ENCODE data around the gene ZNF530. TPM values are rescaled to one million over a fixed set of nuclear protein-coding genes. Genes with fewer than 3 reads are reported as not detected.
A peak's percentile ranks its signal among the peaks of the same experiment; 100 is the strongest.

The ZNF530 gene
- total and polyA plus RNA-seq, 4 donors = 1.6 to 2.5 (median 2.3) TPM; not detected in 1

DNA sequence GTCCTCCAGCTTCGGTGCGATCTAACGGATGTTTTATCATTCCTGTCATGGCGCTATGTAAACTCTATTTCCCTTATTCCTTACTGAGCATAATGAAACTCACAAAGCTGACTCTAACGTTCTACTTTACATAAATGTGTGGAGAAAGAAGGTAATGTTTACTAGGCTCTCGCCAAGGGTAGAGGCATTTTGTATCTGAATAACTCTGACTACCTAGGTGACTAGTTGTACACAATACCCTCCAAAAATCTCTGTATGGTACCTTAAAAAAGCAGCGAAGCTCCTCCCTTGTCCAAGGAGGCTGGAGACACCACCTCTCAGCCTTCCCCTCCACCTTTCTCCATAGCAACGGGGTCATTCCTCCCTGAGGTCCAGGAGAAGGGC lies 316 bp upstream of the ZNF530 start:
- H3K4me1 ChIP-seq (ENCODE audit: control insufficient read depth in 1 of 2, insufficient read depth in 2 of 2, low read length in 2 of 2) = no peaks in the 10 kb centered on the region
- WGBS, 2 donors = 47 to 55% methylated on average over 8 of the region's 8 CpGs
- no peaks in the 10 kb centered on the region for H3K27me3 ChIP-seq (ENCODE audit: control insufficient read depth in 1 of 2, insufficient read depth in 2 of 2, low read length in 1 of 2)
- peaks cover 9% of the 10 kb centered on the region for H3K9me3 ChIP-seq (ENCODE audit: control insufficient read depth, low read length)
- peak overlapping the region in 1 of 2 donors; percentile 36 for H3K4me3 ChIP-seq (ENCODE audit: low read length in 2 of 2)
- ATAC-seq (ENCODE audit: low FRiP score) (no peak), DNase-seq (no peak)
- H3K27ac ChIP-seq (ENCODE audit: low read depth in 1 of 2, low read length in 2 of 2) = no peak overlapping the region
- peaks cover 0 to 6% of the 10 kb centered on the region in 2 donors for H3K36me3 ChIP-seq (ENCODE audit: control insufficient read depth in 1 of 2, insufficient read depth in 2 of 2, low read length in 1 of 2)
- intact Hi-C loops (cut with DNase I) = no loop called here

DNA sequence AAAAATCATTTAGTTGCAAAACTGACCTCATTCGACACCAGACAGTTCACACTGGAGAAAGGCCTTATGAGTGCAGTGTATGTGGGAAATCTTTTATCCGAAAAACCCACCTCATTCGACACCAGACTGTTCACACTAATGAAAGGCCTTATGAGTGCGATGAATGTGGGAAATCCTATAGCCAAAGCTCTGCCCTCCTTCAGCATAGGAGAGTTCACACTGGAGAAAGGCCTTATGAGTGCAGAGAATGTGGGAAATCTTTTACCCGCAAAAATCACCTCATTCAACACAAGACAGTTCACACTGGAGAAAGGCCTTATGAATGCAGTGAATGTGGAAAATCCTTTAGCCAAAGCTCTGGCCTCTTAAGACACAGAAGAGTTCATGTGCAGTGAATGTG lies 7.2 kb downstream of the ZNF530 start:
- Histone ChIP-seq H3K4me3 (ENCODE audit: low read length in 2 of 2) (no peak overlapping the region), H3K4me1 (ENCODE audit: control insufficient read depth in 1 of 2, insufficient read depth in 2 of 2, low read length in 2 of 2) (no peaks in the 10 kb centered on the region), H3K36me3 (ENCODE audit: control insufficient read depth in 1 of 2, insufficient read depth in 2 of 2, low read length in 1 of 2) (peaks cover 16 to 21% of the 10 kb centered on the region in 2 donors), H3K27ac (ENCODE audit: low read depth in 1 of 2, low read length in 2 of 2) (no peak overlapping the region), H3K9me3 (ENCODE audit: control insufficient read depth, low read length) (peaks cover 36% of the 10 kb centered on the region), H3K27me3 (ENCODE audit: control insufficient read depth in 1 of 2, insufficient read depth in 2 of 2, low read length in 1 of 2) (no peaks in the 10 kb centered on the region)
- intact Hi-C loops (cut with DNase I) = no loop called here
- DNase-seq = no peak
- 97 to 99% methylated on average over 5 of the region's 5 CpGs for WGBS, 2 donors
- no peak for ATAC-seq (ENCODE audit: low FRiP score)

DNA sequence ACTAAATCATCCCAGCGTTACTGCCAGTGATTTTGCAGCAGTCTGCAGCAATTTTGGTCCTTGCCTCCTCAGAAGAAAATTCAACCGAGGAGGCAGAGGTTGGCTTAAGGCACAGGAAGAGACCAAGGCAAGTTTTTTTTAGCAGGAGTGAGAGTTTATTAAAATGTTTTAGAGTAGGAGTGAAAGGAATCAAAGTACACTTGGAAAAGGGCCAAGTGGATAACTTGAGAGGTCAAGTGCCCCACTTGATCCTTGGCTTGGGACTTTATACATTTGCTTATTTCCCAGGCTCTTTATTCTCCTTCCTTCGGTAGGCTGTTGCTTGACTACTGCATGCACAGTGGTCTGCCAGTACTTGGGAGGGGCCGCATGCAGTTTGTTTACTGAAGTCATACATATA lies 11.4 kb downstream of the ZNF530 start:
- intact Hi-C loops (cut with DNase I) = loop anchor here in 1 of 2 donors (5.0 kb wide), 1 partner anchor 71 kb away; the partner anchor contains the start of gene ZNF551
- peaks cover 22% of the 10 kb centered on the region for H3K9me3 ChIP-seq (ENCODE audit: control insufficient read depth, low read length)
- H3K36me3 ChIP-seq (ENCODE audit: control insufficient read depth in 1 of 2, insufficient read depth in 2 of 2, low read length in 1 of 2) = peaks cover under 1 to 13% of the 10 kb centered on the region in 2 donors

DNA sequence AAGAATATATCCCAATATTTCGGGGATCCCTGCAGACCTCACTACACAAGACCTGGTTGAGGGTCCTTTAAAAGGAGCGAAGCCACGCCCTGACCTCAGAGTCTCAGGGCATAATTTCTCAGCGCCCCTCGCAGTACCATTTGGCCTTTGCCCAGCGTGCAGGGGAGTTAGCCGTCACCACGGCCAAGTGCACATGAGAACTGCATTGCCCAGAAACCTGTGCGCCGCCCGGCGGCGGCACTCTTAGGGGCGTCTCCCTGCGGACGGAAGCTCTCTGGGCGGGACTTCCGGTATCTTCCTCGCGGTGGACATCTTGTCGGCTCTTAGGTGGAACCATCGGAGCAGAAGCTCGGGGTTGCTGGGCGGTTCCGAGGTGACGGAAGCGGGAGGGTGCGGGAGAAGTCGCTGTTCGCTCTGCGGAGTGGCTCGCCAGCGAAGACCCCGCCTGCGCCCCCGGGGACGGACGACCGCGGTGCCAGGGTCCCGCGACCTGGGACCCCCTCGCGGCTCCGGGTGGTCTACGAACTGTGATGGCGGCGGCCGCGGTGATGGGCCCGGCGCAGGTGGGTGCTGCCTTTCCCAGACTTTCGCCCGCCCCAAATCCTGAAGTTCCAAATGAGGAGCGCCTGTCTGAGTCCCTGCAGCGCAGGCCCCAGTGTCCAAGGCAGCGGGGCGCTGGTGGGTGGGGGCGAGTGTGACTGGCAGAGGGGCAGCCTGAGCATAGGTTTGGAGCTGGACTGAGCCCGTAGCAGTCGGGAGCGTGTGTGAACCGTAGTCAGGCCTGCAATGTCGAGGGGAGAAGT lies 14.5 kb downstream of the ZNF530 start, which contains the start of gene ZNF134:
TSS of gene ZNF134 (plus strand) at position 302 of the 803 bp plus-strand sequence. CDS start 5,227 bp downstream, outside the sequence.
- intact Hi-C loops (cut with DNase I) = loop anchor here in 1 of 2 donors (5.0 kb wide), 1 partner anchor 68 kb away; the partner anchor contains the start of gene ZNF551
- peak; percentile 97 for ATAC-seq (ENCODE audit: low FRiP score)
- Histone ChIP-seq H3K4me1 (ENCODE audit: control insufficient read depth in 1 of 2, insufficient read depth in 2 of 2, low read length in 2 of 2) (no peaks in the 10 kb centered on the region), H3K9me3 (ENCODE audit: control insufficient read depth, low read length) (peaks cover 34% of the 10 kb centered on the region), H3K27ac (ENCODE audit: low read depth in 1 of 2, low read length in 2 of 2) (no peak within 1 kb of the TSS), H3K4me3 (ENCODE audit: low read length in 2 of 2) (peak within 1 kb of the TSS; percentile 46 to 65), H3K27me3 (ENCODE audit: control insufficient read depth in 1 of 2, insufficient read depth in 2 of 2, low read length in 1 of 2) (no peaks in the 10 kb centered on the region), H3K36me3 (ENCODE audit: control insufficient read depth in 1 of 2, insufficient read depth in 2 of 2, low read length in 1 of 2) (peaks cover 11 to 29% of the 10 kb centered on the region in 2 donors)
- peak; percentile 95 to 97 for DNase-seq
- 1 to 2% methylated on average over 64 of the region's 64 CpGs for WGBS, 2 donors

More for the DNA sequence above, 11.4 kb downstream of the ZNF530 start:
- no peaks in the 10 kb centered on the region for H3K27me3 ChIP-seq (ENCODE audit: control insufficient read depth in 1 of 2, insufficient read depth in 2 of 2, low read length in 1 of 2)
- DNase-seq = no peak
- ATAC-seq (ENCODE audit: low FRiP score) = no peak
- no peak overlapping the region for H3K27ac ChIP-seq (ENCODE audit: low read depth in 1 of 2, low read length in 2 of 2)
- 77 to 83% methylated on average over 4 of the region's 4 CpGs for WGBS, 2 donors
- no peaks in the 10 kb centered on the region for H3K4me1 ChIP-seq (ENCODE audit: control insufficient read depth in 1 of 2, insufficient read depth in 2 of 2, low read length in 2 of 2)
- H3K4me3 ChIP-seq (ENCODE audit: low read length in 2 of 2) = no peak overlapping the region

DNA sequence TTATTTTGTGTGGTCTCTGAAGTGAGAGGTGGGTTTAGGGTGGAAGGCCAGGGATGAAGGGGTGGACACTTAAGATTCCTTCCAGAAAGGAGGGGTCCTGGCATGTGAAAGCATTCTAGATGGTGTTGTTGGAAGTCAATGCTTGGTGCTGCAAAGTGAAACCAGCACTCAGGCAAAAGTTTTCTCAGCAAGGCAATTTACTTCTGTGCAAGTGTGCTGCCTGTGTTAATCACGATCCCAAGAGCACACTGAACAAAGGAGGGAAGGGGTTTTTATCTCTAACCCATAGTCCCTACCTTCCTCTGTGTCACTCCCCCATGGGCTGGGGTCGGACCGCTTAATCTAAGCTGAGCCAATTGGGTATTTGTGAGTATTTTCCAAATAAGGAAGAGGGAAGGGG lies 15.7 kb downstream of the ZNF530 start:
- intact Hi-C loops (cut with DNase I) = no loop called here
- peaks cover 45% of the 10 kb centered on the region for H3K9me3 ChIP-seq (ENCODE audit: control insufficient read depth, low read length)

DNA sequence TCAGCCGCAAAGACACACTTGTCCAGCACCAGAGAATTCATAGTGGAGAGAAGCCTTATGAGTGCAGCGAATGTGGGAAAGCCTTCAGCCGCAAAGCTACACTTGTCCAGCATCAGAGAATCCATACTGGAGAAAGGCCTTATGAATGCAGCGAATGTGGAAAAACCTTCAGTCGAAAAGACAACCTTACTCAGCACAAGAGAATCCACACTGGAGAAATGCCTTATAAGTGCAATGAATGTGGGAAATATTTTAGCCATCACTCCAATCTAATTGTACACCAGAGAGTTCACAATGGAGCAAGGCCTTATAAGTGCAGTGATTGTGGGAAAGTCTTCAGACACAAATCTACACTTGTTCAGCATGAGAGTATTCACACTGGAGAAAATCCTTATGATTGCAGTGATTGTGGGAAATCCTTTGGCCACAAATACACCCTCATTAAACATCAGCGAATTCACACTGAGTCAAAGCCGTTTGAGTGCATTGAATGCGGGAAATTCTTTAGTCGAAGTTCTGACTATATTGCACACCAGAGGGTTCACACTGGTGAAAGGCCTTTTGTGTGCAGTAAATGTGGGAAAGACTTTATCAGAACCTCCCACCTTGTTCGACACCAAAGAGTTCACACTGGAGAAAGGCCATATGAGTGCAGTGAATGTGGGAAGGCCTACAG lies 21.1 kb downstream of the ZNF530 start:
- no peak overlapping the region for H3K4me3 ChIP-seq (ENCODE audit: low read length in 2 of 2)
- DNase-seq (no peak), ATAC-seq (ENCODE audit: low FRiP score) (no peak)
- no peak overlapping the region for H3K27ac ChIP-seq (ENCODE audit: low read depth in 1 of 2, low read length in 2 of 2)
- peaks cover 72% of the 10 kb centered on the region for H3K9me3 ChIP-seq (ENCODE audit: control insufficient read depth, low read length)
- H3K27me3 ChIP-seq (ENCODE audit: control insufficient read depth in 1 of 2, insufficient read depth in 2 of 2, low read length in 1 of 2) = no peaks in the 10 kb centered on the region
- intact Hi-C loops (cut with DNase I) = no loop called here
- H3K4me1 ChIP-seq (ENCODE audit: control insufficient read depth in 1 of 2, insufficient read depth in 2 of 2, low read length in 2 of 2) = no peaks in the 10 kb centered on the region
- H3K36me3 ChIP-seq (ENCODE audit: control insufficient read depth in 1 of 2, insufficient read depth in 2 of 2, low read length in 1 of 2) = peaks cover 41 to 56% of the 10 kb centered on the region in 2 donors
- 98 to 99% methylated on average over 10 of the region's 10 CpGs for WGBS, 2 donors

More for the DNA sequence above, 15.7 kb downstream of the ZNF530 start:
- H3K27ac ChIP-seq (ENCODE audit: low read depth in 1 of 2, low read length in 2 of 2) = no peak overlapping the region
- no peaks in the 10 kb centered on the region for H3K4me1 ChIP-seq (ENCODE audit: control insufficient read depth in 1 of 2, insufficient read depth in 2 of 2, low read length in 2 of 2)
- H3K27me3 ChIP-seq (ENCODE audit: control insufficient read depth in 1 of 2, insufficient read depth in 2 of 2, low read length in 1 of 2) = no peaks in the 10 kb centered on the region
- WGBS, 2 donors = 97 to 99% methylated on average over 3 of the region's 3 CpGs
- DNase-seq = no peak
- H3K4me3 ChIP-seq (ENCODE audit: low read length in 2 of 2) = no peak overlapping the region
- ATAC-seq (ENCODE audit: low FRiP score) = no peak
- H3K36me3 ChIP-seq (ENCODE audit: control insufficient read depth in 1 of 2, insufficient read depth in 2 of 2, low read length in 1 of 2) = peaks cover 22 to 41% of the 10 kb centered on the region in 2 donors

DNA sequence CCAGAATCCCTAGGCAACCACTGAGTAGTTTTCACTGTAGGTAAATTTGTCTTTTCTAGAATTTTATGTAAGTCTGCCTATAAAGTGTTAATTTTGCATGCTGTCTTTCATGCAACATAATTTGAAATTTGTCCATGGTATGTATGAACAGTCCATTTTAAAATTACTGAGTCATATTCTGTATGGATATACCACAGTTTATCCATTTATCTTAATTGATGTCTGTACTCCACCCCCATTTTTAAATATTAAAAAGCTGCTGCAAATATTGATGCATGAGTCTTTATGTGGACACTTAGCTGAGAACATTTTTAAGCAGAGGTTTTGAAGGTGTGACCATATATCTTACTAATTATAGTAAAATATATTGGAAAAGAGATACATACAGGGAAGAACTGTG lies 23.4 kb downstream of the ZNF530 start:
- no peaks in the 10 kb centered on the region for H3K27me3 ChIP-seq (ENCODE audit: control insufficient read depth in 1 of 2, insufficient read depth in 2 of 2, low read length in 1 of 2)
- H3K27ac ChIP-seq (ENCODE audit: low read depth in 1 of 2, low read length in 2 of 2) = no peak overlapping the region
- intact Hi-C loops (cut with DNase I) = no loop called here
- H3K36me3 ChIP-seq (ENCODE audit: control insufficient read depth in 1 of 2, insufficient read depth in 2 of 2, low read length in 1 of 2) = peaks cover 35 to 43% of the 10 kb centered on the region in 2 donors
- DNase-seq = no peak
- H3K9me3 ChIP-seq (ENCODE audit: control insufficient read depth, low read length) = peaks cover 53% of the 10 kb centered on the region
- ATAC-seq (ENCODE audit: low FRiP score) = no peak
- H3K4me3 ChIP-seq (ENCODE audit: low read length in 2 of 2) = no peak overlapping the region
- no peaks in the 10 kb centered on the region for H3K4me1 ChIP-seq (ENCODE audit: control insufficient read depth in 1 of 2, insufficient read depth in 2 of 2, low read length in 2 of 2)

DNA sequence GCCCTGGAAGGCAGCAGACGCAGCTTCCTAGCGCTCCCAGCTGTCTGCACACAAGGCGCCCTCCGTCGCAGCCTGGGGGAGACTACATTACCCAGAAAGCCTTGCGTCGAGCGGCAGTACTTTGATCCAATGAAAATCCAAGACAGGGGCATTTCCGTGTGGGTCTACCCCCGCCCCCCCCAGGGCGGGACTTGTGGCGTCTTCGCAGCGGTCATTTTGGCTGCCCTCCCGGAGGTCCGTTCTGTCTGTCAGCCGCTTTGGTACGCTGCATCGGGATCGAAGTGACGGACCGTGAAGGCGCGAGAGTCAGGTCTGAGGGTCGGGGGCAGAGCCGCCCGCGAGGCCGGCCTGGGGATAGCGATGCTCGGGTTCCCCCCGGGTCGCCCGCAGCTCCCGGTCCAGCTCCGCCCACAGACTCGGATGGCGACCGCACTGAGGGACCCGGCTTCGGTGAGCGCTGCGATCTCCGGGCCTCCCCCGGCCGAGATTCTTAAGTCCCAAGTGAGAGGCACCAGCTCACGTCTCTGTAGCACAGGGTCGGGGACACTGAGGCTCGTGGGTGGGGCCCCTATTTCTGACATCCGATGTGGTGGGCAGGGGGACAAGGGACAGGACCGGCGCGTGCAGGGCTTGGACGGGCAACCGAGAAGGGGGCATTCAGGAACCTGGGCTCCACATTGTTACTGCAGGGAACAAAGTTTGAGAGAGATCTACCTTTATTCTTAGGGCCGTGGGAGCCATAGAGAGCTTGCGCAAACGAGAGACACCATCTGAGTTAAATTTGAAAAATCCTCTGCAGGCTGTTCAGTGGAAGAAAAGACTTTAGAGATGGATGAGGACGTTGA lies 33.5 kb downstream of the ZNF530 start, which contains the start of gene ZNF211:
TSS of gene ZNF211 (plus strand) at position 182 of the 845 bp plus-strand sequence. CDS start at position 361, 179 bp downstream.
- intact Hi-C loops (cut with DNase I) = loop anchor here in 1 of 2 donors (5.0 kb wide), 1 partner anchor 49 kb away; the partner anchor contains the start of gene ZNF551
- ATAC-seq (ENCODE audit: low FRiP score) (peak; percentile 99), DNase-seq (peak; percentile 95 to 96)
- Histone ChIP-seq H3K4me1 (ENCODE audit: control insufficient read depth in 1 of 2, insufficient read depth in 2 of 2, low read length in 2 of 2) (no peaks in the 10 kb centered on the region), H3K9me3 (ENCODE audit: control insufficient read depth, low read length) (peaks cover 7% of the 10 kb centered on the region), H3K27ac (ENCODE audit: low read depth in 1 of 2, low read length in 2 of 2) (no peak within 1 kb of the TSS), H3K4me3 (ENCODE audit: low read length in 2 of 2) (peak within 1 kb of the TSS; percentile 22 to 49), H3K27me3 (ENCODE audit: control insufficient read depth in 1 of 2, insufficient read depth in 2 of 2, low read length in 1 of 2) (no peaks in the 10 kb centered on the region), H3K36me3 (ENCODE audit: control insufficient read depth in 1 of 2, insufficient read depth in 2 of 2, low read length in 1 of 2) (peaks cover 6 to 14% of the 10 kb centered on the region in 2 donors)
- WGBS, 2 donors = 1% methylated on average over 59 of the region's 59 CpGs

Data from aorta (tissue), 5 donors.